Activated T-cell treated with anti-CD3 and anti-CD28 coated beads, Interleukin-2, amount 50 U/mL, for 1 hour (primary cell): Measurements from ENCODE around the gene PHF2.

Experiments
- DNase-seq: peaks from one replicate; pipeline ENCODE4 v3.0.0-alpha.2; 2020

The PHF2 gene

DNA sequence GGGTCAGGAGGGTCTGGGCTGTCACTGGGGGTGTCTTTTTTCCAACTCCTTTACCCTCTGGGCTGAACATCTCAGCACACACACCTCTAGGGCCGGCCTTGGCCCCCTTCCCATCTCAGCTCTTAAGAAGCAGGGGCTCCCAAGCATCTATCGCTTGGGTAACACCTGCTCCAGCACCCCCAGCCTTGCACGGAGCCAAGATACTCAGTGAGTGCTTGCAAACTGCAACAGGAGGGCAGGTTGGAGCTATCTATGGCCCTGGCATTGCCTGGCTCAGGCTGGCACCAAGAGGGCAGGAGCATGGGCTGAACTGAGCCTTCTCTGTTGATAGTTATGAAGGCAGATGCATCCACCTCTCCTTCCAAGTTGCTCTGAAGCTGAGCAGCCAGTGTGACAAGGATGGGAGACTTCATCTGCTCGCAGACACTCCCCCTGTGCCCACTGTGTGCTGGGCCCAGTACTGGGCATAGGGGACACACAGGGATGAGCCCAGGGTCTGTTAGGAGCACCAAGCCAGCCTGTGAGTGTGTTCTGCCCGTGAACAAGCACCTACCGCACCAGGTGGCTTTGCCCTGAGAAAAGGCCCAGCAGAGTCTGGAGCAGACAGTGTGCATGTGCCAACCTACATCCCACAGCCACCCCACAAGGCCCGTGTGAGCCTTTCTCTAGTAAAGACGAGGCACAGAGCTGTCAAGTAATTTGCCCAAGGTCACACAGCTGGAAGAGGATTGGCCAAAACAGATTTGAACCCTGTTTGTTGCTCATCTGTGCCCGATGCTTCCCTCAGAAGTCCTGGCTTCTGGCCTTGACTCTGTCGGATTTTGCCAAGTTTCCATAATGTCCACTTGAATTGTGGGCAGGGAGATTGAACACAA lies 58.2 kb downstream of the PHF2 start:
- no peak for DNase-seq

DNA sequence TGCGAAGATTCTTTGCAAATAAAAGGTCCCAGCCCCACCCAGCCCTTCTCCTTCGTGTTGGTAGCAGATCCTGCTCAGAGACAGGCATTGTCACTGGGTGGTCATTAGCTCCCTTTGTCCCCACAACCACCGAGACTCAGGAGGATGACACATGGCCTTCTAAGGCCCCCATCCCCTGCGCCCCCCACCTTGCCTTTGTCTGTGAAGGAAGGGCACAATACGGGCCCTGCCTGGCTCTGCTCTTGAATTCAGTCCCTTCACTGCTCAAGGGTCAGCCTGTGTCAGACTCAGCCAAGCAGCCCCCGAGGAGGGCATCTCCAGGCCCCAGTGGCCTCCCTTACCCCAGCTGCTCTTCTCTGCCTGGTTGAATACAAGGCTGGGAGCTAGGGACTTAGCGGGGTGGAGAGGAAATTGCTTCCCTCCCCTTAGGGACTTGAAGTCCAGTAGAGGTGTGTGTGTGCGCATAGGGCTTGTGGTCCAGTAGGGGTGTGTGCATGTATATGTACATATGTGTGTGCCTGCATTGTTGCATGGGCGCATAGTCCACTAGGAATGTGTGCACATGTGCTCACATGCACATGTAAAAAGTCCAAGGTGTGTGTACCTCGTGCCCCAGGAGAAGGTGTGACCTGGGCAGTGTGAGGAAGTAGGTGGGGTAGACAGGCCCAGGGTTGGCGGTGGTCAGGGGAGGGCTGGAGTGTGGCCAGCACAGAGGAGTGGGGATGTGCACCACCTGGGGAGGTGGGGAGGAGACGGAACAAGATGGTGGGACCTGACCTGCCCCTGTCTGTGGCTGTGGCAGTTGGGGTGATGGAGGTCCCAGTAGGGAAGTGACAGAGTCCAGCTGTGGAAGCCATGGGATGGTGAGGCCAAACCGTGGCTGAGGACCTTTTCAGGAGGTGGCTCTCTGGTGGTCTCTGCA lies 59.1 kb downstream of the PHF2 start:
- DNase-seq: peak; percentile 9

DNA sequence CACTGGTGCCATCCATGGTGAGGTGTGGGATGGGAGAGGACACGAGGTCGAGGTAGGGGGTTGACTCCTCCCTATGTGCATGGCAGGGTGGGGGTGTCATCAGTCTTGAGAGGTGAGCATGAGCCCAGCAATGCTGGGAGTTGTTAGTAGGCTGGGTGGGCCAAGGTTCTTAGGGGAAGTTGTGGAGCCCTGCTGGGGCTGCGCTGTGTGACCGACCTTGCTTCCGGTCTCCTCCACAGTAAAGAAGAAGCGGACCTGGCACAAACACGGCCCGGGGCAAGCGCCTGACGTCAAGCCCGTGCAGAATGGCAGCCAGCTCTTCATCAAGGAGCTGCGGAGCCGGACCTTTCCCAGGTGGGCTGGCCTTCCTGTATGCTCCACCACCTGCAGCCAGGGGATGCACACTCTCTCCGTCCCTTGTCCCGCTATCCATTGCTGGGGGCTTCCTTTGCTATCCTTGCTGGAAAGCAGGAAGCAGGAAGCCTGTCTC lies 59.8 kb downstream of the PHF2 start:
- DNase-seq: no peak

DNA sequence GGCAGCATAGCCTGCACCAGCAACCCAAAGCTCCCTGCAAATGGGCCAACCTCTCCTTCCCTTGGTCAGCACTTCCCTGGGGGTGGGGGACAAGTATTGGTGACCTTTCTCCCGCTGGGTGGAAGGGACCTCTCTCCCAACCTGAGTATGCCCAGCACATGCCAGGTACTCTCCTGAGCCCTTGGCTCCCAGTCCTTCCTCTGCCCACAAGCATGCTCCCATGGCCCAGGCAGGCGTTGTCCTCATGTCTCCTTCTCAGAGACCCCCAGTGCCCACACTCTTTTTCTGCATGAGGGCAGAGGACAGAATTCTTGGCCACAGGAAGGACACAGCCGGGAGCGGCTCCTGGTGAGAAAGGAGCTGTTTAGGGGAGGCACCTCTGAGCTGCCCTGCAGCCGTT lies 60.3 kb downstream of the PHF2 start:
- no peak for DNase-seq

DNA sequence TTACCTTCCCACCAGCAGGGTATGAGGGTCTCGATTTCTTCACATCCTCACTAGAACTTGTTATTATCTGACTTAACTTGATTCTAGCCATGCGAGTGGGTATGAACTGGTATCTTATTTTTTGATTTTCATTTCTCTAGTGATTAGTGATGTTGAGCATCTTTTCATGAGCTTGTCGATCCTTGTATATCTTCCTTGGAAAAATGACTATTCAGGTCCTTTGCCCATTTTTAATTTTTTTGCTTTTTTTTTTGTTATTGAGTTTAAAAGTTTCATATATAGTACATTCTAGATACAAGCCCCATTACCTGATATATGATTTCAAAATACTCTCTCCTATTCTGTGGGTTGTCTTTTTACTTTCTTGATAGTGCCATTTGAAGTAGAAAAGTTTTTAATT lies 61.5 kb downstream of the PHF2 start:
- no peak for DNase-seq

DNA sequence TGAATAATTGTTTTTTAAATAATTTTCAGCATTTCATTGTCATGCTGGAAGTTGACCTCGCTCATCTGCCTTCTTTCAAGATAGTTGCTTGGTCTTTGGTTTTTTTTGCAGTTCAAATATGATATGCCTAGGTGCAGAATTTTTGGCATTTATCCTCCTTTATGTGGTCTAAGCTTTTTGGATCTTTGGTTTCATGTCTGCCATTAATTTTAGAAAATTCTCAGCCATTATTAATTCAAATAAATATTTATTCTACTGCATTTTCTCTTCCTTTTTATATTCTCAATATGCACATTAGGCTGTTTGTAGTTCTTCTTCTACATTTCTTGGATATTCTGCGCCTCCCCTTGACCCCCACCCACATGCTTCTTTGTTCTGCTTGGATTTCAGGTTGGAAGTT lies 63.6 kb downstream of the PHF2 start:
- DNase-seq: no peak

DNA sequence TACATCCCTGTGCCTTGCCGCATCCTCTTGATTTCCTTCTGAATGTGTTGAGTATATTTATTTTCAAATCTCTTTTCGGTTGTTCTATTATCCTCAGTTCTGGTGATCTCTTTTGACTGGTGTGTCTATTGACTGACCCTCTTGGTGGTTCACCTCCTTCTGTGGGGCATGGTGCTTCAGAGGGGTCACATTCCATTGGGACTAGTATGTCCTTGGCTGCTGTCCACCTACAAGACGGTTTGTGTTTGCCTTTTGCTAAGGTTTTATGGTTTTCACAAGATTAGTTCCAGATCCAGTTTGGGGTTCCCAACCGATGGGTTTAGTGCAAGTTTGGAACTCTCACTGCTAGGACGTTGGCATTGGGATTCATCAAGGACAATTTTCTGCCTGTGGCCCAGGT lies 66.6 kb downstream of the PHF2 start:
- no peak for DNase-seq

DNA sequence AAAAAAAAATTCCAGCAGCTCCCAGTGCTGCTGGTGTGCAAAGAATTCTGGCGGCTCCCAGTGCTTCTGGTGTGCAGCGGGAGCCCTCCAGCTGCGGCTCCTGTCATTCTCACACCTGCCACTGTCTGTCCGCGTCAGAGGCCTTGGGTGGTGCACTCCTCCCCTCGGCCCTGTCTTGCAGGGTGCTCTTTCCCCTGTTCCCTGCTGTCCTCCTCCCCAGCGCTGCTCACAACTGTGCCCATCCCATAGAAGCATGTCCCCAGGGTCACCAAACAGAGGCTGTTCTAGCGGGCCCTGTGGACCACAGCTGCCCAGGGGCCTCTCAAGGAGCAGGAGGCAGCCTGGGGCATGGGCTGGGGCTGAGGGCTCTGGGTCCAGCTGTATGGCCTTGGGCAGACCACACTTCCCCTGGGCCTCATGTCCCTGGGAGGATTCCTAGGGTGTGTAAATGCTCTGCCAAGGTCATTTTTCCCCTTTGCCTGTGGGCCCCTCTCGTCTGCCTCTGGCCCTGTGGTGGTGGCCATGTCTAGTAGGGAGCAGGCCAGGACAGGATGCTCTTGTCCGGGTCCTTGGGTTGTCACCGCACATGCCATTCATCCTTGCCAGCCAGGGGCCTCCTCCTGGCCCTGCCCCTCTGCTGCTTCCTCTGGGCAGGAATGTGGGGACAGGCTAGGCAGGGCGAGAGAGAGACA lies 68.2 kb downstream of the PHF2 start:
- DNase-seq: peak; percentile 11

DNA sequence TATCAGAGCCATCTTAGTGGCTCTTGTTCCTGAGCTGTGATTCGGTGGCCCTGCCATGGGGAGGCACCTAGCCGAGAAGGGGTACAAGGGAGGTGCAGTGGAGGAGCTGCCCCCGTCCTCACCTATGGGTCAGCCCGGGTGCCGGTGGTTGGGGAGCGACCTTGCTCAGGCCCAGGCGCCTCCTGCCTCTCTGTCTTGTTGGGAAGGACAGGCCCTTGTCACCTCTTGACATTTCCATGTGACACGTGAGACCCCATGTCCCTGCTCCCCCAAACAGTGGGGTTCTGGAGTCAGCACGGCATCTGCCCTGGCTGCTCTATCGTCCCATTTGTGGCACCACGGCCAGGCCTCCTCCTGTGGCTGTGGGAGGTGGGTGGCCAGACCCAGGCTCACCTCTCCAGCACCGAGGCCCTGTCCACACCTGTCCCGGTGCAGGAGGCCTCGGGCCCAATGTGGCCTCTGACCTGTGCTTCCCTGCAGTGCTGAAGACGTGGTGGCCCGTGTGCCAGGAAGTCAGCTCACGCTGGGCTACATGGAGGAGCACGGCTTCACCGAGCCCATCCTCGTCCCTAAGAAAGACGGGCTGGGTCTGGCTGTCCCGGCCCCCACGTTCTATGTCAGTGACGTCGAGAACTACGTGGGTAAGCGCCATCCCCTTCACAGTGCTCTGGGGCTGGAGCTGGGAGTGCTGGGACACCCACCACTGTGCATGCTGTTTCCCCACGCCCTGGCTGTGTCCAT lies 68.9 kb downstream of the PHF2 start:
- DNase-seq: peak; percentile 10

DNA sequence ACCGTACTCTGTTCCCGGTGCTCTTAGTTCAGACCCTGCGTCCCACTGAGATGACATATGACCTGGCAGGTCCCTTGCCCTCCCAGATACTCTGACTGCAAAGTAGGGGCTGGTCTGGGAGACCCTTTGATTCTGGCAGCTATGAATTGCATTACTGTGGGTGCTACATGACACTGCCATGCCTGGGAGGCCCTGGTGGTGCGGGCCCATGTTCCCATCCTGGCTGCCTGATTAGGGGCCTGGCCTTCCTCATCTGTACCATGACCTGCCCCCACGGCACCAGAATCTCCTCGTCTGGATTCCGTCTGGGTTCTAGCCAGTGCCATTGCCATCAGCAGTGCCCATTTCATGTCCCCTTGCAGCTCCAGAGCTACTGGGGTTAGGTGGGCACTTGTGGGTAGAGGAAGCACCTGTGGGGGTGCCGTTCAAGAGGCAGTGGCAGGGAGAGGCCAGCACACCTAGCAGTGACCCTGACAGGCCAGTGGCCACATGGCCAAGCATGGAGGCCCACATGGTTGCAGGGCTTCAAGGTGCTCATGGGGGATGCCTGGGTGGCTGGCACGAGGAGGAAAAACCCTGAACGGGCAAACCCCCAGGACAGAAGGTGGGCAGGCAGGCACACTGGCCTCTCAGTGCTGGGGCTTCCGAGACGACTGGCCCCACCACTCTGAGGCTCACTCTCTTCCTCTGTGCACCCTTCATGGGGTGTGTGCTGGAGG lies 69.7 kb downstream of the PHF2 start:
- no peak for DNase-seq

DNA sequence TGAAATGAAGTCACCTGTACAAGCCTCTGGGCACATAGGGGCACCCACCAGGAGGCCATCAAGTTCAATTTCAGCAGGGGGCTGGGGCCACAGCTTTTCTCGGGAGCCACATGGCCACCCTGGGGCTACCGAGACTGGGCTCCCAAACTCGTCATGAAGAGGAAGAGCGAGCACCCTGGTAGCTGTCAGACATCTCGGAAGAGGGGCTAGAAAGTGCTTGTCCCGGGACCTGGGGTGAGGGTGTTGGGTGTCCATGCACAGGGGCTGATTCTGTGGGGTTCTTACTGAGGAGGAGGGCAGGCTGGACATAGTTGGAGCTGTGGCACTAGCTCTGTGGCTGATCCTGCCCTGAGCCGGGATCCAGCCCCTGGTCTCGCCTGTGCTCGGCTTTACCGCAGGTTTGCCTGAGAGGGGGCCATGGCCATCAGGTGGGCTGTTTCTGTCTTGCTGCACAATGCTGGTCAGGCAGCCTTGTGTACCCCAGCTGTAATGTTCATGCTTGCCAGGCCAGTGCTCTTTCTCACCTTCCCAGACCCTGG lies 70.3 kb downstream of the PHF2 start:
- peak; percentile 6 for DNase-seq

DNA sequence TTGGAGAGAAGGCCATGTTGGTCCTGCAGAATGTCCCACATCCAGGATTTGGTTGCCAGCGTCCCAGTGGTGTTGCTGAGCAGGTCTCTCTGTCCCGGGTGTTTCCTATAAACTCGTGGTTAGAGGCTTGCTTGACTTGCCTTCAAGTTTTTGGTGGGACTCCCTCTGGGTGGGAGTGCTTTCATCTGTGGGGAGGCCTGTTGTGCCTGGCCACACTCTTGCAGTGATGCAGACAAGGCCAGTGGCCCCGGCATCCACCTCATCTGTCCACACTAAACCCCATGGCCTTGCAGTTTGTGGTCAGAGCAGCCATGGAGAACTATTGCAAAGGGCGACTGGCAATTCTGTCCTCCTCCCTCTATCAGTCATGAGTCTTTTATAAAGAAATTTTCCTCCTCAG lies 71.8 kb downstream of the PHF2 start:
- DNase-seq: peak; percentile 9

DNA sequence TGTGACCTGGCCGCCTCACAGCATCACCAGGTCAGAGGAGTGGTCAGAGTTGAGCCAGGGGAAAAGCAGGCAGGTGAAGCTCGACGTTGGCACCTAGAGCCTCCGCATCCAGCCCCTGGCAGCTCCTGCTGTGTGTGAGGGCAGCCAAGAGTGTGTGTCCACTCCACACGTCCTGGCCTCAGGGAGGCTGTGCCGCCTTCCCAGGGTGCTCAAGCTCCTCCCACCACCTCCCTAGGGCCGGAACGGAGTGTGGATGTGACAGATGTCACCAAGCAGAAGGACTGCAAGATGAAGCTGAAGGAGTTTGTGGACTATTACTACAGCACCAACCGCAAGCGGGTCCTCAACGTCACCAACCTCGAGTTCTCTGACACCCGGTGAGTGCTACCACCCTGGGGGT lies 72.5 kb downstream of the PHF2 start:
- DNase-seq: peak; percentile 8

DNA sequence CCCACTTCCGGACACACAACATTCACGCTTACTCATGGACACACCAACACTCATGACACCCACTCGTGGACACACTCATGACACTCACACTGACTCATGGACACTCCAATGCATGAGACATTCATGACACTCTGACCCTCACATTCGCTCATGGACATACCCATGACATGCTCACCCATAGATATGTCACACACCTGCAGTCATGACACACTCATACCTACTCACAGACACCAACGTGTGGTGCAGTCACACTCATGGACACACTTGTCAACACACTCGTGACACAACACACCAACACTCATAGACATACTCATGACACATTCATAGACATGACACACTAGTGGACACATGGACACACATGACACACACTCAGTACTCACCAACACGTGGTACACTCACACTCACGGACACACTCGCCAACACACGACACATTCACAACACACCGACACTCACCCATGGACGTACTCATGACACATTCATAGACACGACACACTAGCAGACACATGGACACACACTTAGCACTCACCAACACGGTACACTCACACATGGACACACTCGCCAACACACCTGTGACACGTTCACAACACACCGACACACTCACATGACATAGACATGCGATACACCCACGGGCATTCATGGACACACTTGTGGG lies 73.4 kb downstream of the PHF2 start:
- peak; percentile 3 for DNase-seq

DNA sequence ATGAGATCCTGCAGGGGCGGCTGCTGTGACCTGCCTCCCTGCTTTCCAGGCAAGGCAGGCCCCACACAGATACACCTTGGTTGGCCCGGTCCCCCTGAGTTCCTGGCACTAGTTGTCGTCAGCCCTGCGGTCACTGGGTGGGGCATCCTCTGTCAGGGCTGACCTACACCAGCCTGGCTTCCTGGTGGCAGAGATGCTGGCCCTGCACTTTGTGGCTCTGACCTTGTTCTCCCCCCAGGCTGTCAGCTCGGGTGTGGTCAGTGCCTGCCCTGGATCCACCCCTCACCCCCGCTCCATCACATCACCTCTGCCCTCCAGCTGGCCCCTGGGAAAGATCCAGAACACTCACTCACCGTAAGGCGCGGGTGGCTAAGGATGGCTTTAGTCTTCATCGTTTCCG lies 74.1 kb downstream of the PHF2 start:
- peak; percentile 11 for DNase-seq

DNA sequence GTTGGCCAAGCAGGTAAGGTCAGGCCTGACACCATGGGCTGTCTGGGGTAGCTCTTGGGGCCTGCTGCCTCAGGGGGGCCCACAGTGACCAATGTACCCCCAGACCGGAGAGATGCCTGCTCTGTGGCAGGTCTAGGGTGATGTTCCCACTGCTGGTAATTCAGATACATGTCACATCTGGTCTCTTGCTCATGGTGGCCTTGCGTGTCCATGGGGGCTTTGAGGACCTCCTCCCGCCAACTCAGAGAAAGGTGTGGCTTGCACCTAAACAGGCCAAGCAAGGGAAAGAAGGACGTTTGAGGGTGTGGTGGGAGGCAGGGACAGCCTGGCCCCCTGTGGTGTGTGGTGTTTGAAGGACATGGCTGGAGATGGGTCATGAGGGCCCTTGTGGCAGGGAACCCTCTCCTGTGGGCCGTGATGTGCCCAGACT lies 75.2 kb downstream of the PHF2 start:
- no peak for DNase-seq

DNA sequence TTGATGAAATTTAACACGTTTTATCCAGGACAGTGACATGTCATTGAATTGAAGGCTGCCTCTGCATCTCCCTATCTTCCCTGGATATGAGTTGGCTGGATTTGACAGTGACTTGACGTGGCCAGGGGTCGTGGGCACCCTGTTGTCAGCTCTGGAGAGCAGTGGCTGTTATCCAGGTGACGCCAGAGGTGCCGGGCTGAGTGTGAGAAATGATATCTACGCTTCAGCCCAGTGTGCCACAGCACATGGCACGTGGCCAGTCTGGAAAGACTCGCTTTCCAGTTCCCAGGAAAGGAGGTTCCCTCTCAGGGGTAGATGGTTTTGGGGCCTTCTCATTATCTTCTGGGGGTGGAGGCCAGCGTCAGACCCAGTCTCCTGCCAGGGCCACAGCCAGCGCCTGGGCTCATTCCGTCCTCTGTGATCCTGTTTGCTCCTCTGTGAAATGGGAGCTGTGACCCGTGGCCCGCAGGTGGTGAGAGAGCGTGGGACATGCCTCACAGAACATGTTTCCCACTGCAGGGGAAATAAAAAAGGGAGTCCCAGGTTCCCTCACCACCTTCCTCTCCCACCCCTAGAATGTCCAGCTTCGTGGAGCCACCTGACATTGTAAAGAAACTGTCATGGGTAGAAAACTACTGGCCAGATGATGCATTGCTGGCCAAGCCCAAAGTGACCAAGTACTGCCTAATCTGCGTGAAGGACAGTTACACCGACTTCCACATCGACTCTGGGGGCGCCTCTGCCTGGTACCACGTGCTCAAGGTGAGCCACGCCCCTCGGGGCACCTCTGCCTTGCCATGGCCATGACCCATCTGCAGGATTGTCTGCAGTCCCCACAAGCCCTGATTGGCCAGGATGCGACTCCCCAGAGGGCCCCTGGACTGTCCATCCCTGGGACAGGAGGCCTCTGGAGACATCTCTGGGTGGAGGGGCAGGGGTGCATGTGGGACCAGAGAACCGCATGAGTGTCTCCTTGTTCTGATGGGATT lies 76.5 kb downstream of the PHF2 start:
- DNase-seq: no peak

DNA sequence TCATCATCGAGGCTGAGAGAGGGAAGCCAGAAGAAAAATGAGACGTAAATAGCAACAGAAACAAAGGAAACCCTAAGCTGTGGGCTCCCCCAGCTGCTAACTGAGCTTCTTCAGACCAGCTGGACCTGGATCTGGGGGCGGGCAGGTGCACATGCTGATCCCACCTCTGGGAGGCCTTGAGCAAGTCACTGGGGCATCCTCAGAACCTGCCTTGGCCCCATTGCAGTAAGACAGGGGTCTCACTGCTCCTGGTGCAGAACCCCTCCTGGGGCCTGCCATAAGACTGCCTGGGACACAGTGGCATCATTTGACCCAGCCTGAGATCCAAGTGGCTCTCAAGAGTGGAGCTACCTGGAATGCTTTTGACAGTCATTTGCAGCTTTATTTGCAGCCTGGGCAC lies 77.4 kb downstream of the PHF2 start:
- no peak for DNase-seq

DNA sequence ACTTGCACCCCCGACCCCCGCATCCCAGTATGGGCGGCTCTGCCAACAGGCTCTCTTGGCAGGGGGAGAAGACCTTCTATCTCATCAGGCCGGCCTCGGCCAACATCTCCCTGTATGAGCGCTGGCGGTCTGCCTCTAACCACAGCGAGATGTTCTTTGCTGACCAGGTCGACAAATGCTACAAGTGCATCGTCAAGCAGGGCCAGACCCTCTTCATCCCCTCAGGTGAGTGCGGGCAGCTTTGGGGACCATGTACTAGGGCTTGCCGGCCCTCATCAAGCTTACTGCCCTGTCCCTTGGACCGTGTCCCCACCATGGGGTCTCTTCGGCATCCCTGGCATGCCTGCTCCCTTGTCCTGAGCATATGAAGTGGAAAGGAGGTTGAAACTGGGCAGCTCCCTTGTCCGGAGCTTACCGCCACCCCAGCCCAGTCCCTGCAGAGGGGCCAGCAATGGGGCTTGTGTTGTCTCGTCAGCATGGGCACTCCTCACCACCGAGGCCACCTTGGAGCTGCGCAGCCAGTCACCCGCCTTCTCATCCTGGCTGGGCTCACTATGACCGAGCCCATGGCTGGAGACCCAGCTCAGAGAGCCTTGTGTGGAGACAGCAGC lies 78.1 kb downstream of the PHF2 start:
- DNase-seq: no peak
